Loucy (cell line): Measurements from ENCODE around the gene POU2F3.

Experiments used
- H2AFZ ChIP-seq: fragments of 200-600 bp; sonication (generic); 2 replicates; pipeline ENCODE4 v1.6.0; 2016; ENCODE audit warnings: antibody characterized with exemption, mild to moderate bottlenecking, low read length, moderate library complexity
- H3F3A ChIP-seq: fragments of 200-600 bp; 2 replicates; pipeline ENCODE4 v1.6.0; 2016; ENCODE audit warnings: antibody characterized with exemption, low read depth, mild to moderate bottlenecking
- H3K27me3 ChIP-seq: fragments of 200-600 bp; sonication (generic); 2 replicates; pipeline ENCODE4 v1.6.1; 2014; ENCODE audit warnings: low read length, mild to moderate bottlenecking; ENCODE audit not compliant: insufficient read depth, poor library complexity, severe bottlenecking
- H3K36me3 ChIP-seq: fragments of 200-600 bp; sonication (generic); 2 replicates; pipeline ENCODE4 v1.6.1; 2016; ENCODE audit warnings: low read length; ENCODE audit not compliant: insufficient read depth
- H3K4me1 ChIP-seq: fragments of 200-600 bp; sonication (generic); 2 replicates; pipeline ENCODE4 v1.5.1; 2014; ENCODE audit warnings: low read length, mild to moderate bottlenecking; ENCODE audit not compliant: insufficient read depth, poor library complexity, severe bottlenecking
- H3K4me2 ChIP-seq: fragments of 200-600 bp; sonication (generic); 2 replicates; pipeline ENCODE4 v1.6.0; 2014; ENCODE audit warnings: antibody characterized with exemption, low read length, low read depth, mild to moderate bottlenecking; ENCODE audit not compliant: poor library complexity, severe bottlenecking
- H3K4me3 ChIP-seq: fragments of 200-600 bp; sonication (generic); 2 replicates; pipeline ENCODE4 v1.5.1; 2014; ENCODE audit warnings: low read length, mild to moderate bottlenecking, mixed read lengths; ENCODE audit not compliant: poor library complexity, severe bottlenecking
- H3K79me2 ChIP-seq: fragments of 200-600 bp; sonication (generic); 2 replicates; pipeline ENCODE4 v1.6.1; 2014; ENCODE audit warnings: low read length; ENCODE audit not compliant: insufficient read depth
- H3K9ac ChIP-seq: fragments of 200-600 bp; sonication (generic); 2 replicates; pipeline ENCODE4 v1.6.0; 2014; ENCODE audit warnings: mild to moderate bottlenecking, low read depth, low read length, moderate library complexity; ENCODE audit not compliant: poor library complexity, severe bottlenecking
- H3K9me2 ChIP-seq: fragments of 200-600 bp; sonication (generic); replicated peaks from 2 replicates; pipeline ENCODE4 v1.6.1; 2016; ENCODE audit warnings: low read depth, low read length, mixed read lengths
- H3K9me3 ChIP-seq: fragments of 200-600 bp; sonication (generic); 2 replicates; pipeline ENCODE4 v1.6.1; 2014; ENCODE audit warnings: mild to moderate bottlenecking, antibody characterized with exemption, low read length, low read depth; ENCODE audit not compliant: insufficient read depth
- H4K20me1 ChIP-seq: fragments of 200-600 bp; sonication (generic); 2 replicates; pipeline ENCODE4 v1.6.0; 2014; ENCODE audit warnings: antibody characterized with exemption, low read length, mild to moderate bottlenecking; ENCODE audit not compliant: insufficient read depth, poor library complexity, severe bottlenecking
- EZH2phosphoT487 ChIP-seq: fragments of 200-600 bp; IDR thresholded peaks from 2 replicates; pipeline ENCODE4 v1.6.1; 2018; ENCODE audit warnings: antibody characterized with exemption, mild to moderate bottlenecking, moderate library complexity, borderline replicate concordance
- TF ChIP-seq, protein P1 (sequence below): fragments of 200-600 bp; sonication (generic); conservative IDR thresholded peaks from 2 replicates; pipeline ENCODE4 v1.5.1; 2014; ENCODE audit warnings: mild to moderate bottlenecking, antibody characterized with exemption, low read length

Gene POU2F3

DNA sequence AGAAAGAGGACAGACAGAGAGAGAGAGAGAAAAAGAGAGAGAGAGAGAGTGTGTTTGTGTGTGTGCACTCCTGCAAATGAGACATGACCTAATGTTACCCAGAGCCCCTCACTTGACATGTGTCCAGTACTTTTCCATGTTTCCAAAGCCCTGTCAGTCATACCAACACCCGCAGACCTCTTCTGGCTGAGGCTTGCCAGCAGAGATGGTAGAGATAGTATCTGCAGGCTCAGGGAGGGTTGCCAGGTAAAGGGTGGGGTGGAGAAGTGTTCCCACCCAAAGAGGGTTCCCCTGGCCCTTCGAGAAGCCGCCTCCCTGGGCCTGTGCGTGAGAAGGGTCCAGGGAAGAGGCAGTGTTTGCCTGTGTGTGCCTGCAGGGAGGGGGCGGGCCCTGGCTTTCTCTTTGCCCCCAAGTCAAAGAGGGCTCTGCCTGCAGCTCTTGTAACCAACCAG, 40.7 kb downstream of the POU2F3 start:
- Histone ChIP-seq H3F3A (no peaks in the 10 kb centered on the region), H4K20me1 (no peaks in the 10 kb centered on the region), H3K9ac (no peak overlapping the region), H3K36me3 (no peaks in the 10 kb centered on the region), H3K4me2 (no peak overlapping the region), H3K9me3 (no peaks in the 10 kb centered on the region), H3K4me3 (no peak overlapping the region), H3K4me1 (no peaks in the 10 kb centered on the region), H3K79me2 (no peaks in the 10 kb centered on the region), H3K9me2 (no peaks in the 10 kb centered on the region), H2AFZ (no peak overlapping the region), H3K27me3 (no peaks in the 10 kb centered on the region)
- no peak for TF ChIP-seq EZH2phosphoT487
- TF ChIP-seq, protein P1, sequence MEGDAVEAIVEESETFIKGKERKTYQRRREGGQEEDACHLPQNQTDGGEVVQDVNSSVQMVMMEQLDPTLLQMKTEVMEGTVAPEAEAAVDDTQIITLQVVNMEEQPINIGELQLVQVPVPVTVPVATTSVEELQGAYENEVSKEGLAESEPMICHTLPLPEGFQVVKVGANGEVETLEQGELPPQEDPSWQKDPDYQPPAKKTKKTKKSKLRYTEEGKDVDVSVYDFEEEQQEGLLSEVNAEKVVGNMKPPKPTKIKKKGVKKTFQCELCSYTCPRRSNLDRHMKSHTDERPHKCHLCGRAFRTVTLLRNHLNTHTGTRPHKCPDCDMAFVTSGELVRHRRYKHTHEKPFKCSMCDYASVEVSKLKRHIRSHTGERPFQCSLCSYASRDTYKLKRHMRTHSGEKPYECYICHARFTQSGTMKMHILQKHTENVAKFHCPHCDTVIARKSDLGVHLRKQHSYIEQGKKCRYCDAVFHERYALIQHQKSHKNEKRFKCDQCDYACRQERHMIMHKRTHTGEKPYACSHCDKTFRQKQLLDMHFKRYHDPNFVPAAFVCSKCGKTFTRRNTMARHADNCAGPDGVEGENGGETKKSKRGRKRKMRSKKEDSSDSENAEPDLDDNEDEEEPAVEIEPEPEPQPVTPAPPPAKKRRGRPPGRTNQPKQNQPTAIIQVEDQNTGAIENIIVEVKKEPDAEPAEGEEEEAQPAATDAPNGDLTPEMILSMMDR: no peak

DNA sequence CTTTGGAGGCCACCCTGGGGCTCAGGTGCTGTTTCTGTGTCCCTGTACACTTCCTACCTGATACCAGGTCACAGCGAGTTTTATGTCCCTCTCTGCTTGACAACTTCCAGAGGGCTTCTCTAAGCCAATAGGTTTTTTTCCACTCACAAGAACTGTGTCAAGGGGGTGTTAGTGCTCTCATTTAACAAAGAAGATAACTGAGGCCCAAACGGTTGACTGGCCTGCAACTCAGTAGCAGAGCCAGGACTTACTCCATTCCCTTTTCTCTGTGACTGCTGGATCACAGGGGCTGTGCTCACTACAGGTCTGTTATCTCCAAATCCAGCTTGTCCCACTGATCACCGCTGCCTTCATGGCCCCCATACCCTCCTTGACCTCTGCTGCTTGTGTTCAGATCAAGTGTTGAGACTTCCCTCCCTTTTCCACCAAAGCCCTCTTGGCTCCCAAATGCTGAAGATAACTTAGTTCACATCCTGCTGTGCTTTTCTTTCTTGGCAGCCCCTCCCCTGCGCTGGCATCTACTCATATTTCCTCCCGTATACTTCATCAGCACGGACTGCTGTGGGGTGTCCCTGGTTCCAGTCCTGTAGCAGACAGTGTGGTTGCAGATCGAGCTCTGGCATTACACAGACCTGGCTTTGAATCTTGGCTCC, 41.3 kb downstream of the POU2F3 start:
- H3K9me2 ChIP-seq: no peaks in the 10 kb centered on the region
- H2AFZ ChIP-seq: no peak overlapping the region
- no peak for TF ChIP-seq EZH2phosphoT487
- TF ChIP-seq, protein P1: no peak

DNA sequence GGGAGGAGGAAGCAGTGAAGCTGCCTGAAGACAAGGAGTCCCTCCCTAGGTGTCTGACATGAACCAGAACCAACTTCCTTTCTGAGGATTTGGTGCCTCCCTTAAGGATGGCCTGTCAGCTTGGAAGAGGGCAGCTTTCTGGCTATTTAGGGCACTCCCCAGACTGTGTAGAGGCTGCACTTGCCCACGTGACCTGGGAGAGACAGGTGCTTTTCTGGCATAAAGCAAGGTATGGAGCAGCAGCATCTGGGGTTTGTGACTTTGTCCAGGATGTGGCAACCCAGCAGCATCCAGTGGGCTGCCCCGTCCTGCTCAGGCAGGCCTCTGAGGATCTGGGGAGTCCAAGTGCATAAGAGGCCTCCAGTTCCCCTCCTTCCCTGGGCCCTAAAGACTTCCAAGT, 43.2 kb downstream of the POU2F3 start:
- no peaks in the 10 kb centered on the region for H3K27me3 ChIP-seq
- H3K4me1 ChIP-seq: no peaks in the 10 kb centered on the region
- H3F3A ChIP-seq: no peaks in the 10 kb centered on the region
- no peaks in the 10 kb centered on the region for H3K9me2 ChIP-seq
- no peak for TF ChIP-seq EZH2phosphoT487
- TF ChIP-seq, protein P1: no peak
- no peaks in the 10 kb centered on the region for H4K20me1 ChIP-seq
- H3K4me3 ChIP-seq: no peak overlapping the region
- no peak overlapping the region for H3K4me2 ChIP-seq
- H3K9ac ChIP-seq: no peak overlapping the region
- no peaks in the 10 kb centered on the region for H3K79me2 ChIP-seq
- H3K9me3 ChIP-seq: no peaks in the 10 kb centered on the region
- H2AFZ ChIP-seq: no peak overlapping the region
- no peaks in the 10 kb centered on the region for H3K36me3 ChIP-seq

More for the DNA sequence above, 41.3 kb downstream of the POU2F3 start:
- no peak overlapping the region for H3K9ac ChIP-seq
- H3F3A ChIP-seq: no peaks in the 10 kb centered on the region
- H4K20me1 ChIP-seq: no peaks in the 10 kb centered on the region
- no peak overlapping the region for H3K4me3 ChIP-seq
- H3K9me3 ChIP-seq: no peaks in the 10 kb centered on the region
- no peaks in the 10 kb centered on the region for H3K27me3 ChIP-seq
- H3K4me1 ChIP-seq: no peaks in the 10 kb centered on the region
- H3K36me3 ChIP-seq: no peaks in the 10 kb centered on the region
- no peak overlapping the region for H3K4me2 ChIP-seq
- no peaks in the 10 kb centered on the region for H3K79me2 ChIP-seq
